HG03558 (cell line): ENCODE measurements around the gene GIPC2.

Experiments used
- ATAC-seq: cut with Tn5 transposase; IDR thresholded peaks from one replicate; pipeline ENCODE4 v1.9.1; 2021; ENCODE audit warnings: moderate number of reproducible peaks; ENCODE audit not compliant: unreplicated experiment; ENCODE audit errors: extremely low read depth

Gene GIPC2

GRCh38 chr1:78178816-78179215, 133.1 kb downstream of the GIPC2 start:
- no peak for ATAC-seq

DNA sequence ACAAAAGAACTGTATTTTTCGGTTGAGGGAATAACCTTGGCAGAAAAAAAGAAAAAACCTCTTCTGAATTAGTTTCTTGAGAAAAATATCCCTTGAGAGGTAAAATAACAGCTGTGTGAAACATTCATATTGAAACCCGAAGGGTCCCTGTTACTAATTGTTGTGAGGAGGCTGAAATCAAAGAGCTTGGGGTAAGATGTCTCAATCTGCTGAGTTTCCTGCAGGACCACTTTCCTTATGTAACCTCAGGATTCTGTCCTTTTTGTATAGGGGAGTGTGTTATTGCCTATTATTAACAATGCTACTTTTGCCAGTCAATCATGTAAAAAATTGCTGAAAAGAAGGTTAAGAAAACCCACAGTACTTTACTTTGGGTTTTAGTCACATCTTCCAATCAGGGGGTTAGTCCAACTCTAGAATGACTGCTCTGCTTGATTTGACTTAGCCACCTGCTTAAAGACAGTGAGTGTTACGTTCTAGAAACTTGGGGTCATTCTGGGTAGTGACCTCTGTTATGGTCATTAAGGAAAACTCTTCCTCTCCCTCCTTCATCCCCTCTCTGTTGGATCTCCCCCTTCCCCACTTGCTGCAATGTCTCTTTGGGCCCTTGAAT, 138.8 kb downstream of the GIPC2 start:
- ATAC-seq = peak; percentile 72
